ENCODE data around the gene IGF2R. TPM values are rescaled to one million over a fixed set of nuclear protein-coding genes. Genes with fewer than 3 reads are reported as not detected.

The IGF2R gene
- total and polyA plus RNA-seq, 2 donors from 2014 or later: 23.7 to 88.6 TPM

- Histone ChIP-seq H3K9me3 (ENCODE audit: control insufficient read depth in 2 of 3, insufficient read depth in 1 of 3, low read length in 3 of 3) (no peaks in the 10 kb centered on the region), H3K36me3 (ENCODE audit: control insufficient read depth in 2 of 3, insufficient read depth in 3 of 3, low read length in 3 of 3) (peaks cover 0 to 75% (median 59%) of the 10 kb centered on the region in 3 donors), H3K4me3 (ENCODE audit: low read length in 3 of 3) (no peak overlapping the region), H3K9ac (ENCODE audit: low read length in 3 of 3) (no peak overlapping the region), H3K4me1 (ENCODE audit: control insufficient read depth in 2 of 3, insufficient read depth in 2 of 3, low read depth in 1 of 3, low read length in 3 of 3) (no peaks in the 10 kb centered on the region), H3K27me3 (ENCODE audit: control insufficient read depth, insufficient read depth, low read length) (no peaks in the 10 kb centered on the region), H3K27ac (ENCODE audit: low read depth in 2 of 2, low read length in 2 of 2) (no peak overlapping the region)
- no peak for FAIRE-seq
- TF ChIP-seq, protein P1, sequence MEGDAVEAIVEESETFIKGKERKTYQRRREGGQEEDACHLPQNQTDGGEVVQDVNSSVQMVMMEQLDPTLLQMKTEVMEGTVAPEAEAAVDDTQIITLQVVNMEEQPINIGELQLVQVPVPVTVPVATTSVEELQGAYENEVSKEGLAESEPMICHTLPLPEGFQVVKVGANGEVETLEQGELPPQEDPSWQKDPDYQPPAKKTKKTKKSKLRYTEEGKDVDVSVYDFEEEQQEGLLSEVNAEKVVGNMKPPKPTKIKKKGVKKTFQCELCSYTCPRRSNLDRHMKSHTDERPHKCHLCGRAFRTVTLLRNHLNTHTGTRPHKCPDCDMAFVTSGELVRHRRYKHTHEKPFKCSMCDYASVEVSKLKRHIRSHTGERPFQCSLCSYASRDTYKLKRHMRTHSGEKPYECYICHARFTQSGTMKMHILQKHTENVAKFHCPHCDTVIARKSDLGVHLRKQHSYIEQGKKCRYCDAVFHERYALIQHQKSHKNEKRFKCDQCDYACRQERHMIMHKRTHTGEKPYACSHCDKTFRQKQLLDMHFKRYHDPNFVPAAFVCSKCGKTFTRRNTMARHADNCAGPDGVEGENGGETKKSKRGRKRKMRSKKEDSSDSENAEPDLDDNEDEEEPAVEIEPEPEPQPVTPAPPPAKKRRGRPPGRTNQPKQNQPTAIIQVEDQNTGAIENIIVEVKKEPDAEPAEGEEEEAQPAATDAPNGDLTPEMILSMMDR (IDR thresholded peaks at IDR 0.05; ENCODE audit: borderline replicate concordance, extremely low read depth, insufficient read depth): no peak
- no peak for DNase-seq
- intact Hi-C loops (cut with DNase I): no loop called here
These were observed 96.3 kb downstream of the IGF2R start for GRCh38 chr6:160065200-160065599.

DNA sequence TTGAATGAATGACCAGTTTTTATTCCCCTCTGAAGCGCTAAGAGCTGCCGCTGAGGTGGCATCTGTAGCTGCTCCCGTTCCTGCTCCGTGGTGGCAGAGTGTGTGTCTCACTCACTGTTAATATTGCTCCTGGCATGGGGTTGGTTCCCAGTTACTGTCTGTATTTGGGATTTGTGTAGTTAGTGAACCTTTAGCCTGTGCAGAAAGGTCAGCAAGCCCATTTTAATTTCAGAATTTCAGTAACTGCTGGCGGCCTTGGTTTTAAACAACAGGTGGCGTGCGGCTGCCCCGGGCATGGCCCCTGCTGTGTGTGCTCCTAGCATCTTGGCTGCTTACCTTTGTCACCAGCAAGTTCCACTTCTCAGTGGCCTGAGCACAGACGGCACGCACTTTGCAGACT, 98.7 kb downstream of the IGF2R start:
- Histone ChIP-seq H3K36me3 (ENCODE audit: control insufficient read depth in 2 of 3, insufficient read depth in 3 of 3, low read length in 3 of 3) (peaks cover 2 to 72% (median 57%) of the 10 kb centered on the region in 3 donors), H3K4me3 (ENCODE audit: low read length in 3 of 3) (no peak overlapping the region), H3K27ac (ENCODE audit: low read depth in 2 of 2, low read length in 2 of 2) (no peak overlapping the region), H3K9ac (ENCODE audit: low read length in 3 of 3) (no peak overlapping the region), H3K9me3 (ENCODE audit: control insufficient read depth in 2 of 3, insufficient read depth in 1 of 3, low read length in 3 of 3) (no peaks in the 10 kb centered on the region), H3K4me1 (ENCODE audit: control insufficient read depth in 2 of 3, insufficient read depth in 2 of 3, low read depth in 1 of 3, low read length in 3 of 3) (no peaks in the 10 kb centered on the region), H3K27me3 (ENCODE audit: control insufficient read depth, insufficient read depth, low read length) (no peaks in the 10 kb centered on the region)
- DNase-seq (no peak), FAIRE-seq (no peak)
- TF ChIP-seq, protein P1 (IDR thresholded peaks at IDR 0.05; ENCODE audit: borderline replicate concordance, extremely low read depth, insufficient read depth): no peak
- intact Hi-C loops (cut with DNase I): no loop called here

DNA sequence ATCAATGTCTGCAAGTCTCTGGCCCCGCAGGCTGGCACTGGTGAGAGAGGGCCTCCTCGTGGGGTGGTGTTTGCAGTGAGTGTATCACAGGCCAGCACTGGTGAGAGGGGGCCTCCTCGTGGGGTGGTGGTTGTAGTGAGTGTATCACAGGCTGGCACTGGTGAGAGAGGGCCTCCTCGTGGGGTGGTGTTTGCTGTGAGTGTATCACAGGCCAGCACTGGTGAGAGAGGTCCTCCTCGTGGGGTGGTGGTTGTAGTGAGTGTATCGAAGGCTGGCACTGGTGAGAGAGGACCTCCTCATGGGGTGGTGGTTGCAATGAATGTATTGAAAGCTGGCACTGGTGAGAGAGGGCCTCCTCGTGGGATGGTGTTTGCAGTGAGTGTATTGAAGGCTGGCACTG, 99.5 kb downstream of the IGF2R start:
- intact Hi-C loops (cut with DNase I): no loop called here
- no peak for FAIRE-seq
- TF ChIP-seq, protein P1 (IDR thresholded peaks at IDR 0.05; ENCODE audit: borderline replicate concordance, extremely low read depth, insufficient read depth): no peak
- Histone ChIP-seq H3K4me3 (ENCODE audit: low read length in 3 of 3) (no peak overlapping the region), H3K36me3 (ENCODE audit: control insufficient read depth in 2 of 3, insufficient read depth in 3 of 3, low read length in 3 of 3) (peaks cover 2 to 71% (median 63%) of the 10 kb centered on the region in 3 donors), H3K9ac (ENCODE audit: low read length in 3 of 3) (no peak overlapping the region), H3K27ac (ENCODE audit: low read depth in 2 of 2, low read length in 2 of 2) (no peak overlapping the region), H3K9me3 (ENCODE audit: control insufficient read depth in 2 of 3, insufficient read depth in 1 of 3, low read length in 3 of 3) (no peaks in the 10 kb centered on the region), H3K27me3 (ENCODE audit: control insufficient read depth, insufficient read depth, low read length) (no peaks in the 10 kb centered on the region), H3K4me1 (ENCODE audit: control insufficient read depth in 2 of 3, insufficient read depth in 2 of 3, low read depth in 1 of 3, low read length in 3 of 3) (no peaks in the 10 kb centered on the region)
- DNase-seq: no peak

- no peak for DNase-seq
- H3K9me3 ChIP-seq (ENCODE audit: control insufficient read depth in 2 of 3, insufficient read depth in 1 of 3, low read length in 3 of 3): no peaks in the 10 kb centered on the region
- no peak overlapping the region for H3K27ac ChIP-seq (ENCODE audit: low read depth in 2 of 2, low read length in 2 of 2)
- H3K36me3 ChIP-seq (ENCODE audit: control insufficient read depth in 2 of 3, insufficient read depth in 3 of 3, low read length in 3 of 3): peaks cover 2 to 71% (median 62%) of the 10 kb centered on the region in 3 donors
- TF ChIP-seq, protein P1 (IDR thresholded peaks at IDR 0.05; ENCODE audit: borderline replicate concordance, extremely low read depth, insufficient read depth): no peak
- intact Hi-C loops (cut with DNase I): no loop called here
- no peaks in the 10 kb centered on the region for H3K27me3 ChIP-seq (ENCODE audit: control insufficient read depth, insufficient read depth, low read length)
- H3K9ac ChIP-seq (ENCODE audit: low read length in 3 of 3): no peak overlapping the region
- H3K4me3 ChIP-seq (ENCODE audit: low read length in 3 of 3): no peak overlapping the region
- no peaks in the 10 kb centered on the region for H3K4me1 ChIP-seq (ENCODE audit: control insufficient read depth in 2 of 3, insufficient read depth in 2 of 3, low read depth in 1 of 3, low read length in 3 of 3)
- no peak for FAIRE-seq
These were observed 100.2 kb downstream of the IGF2R start for GRCh38 chr6:160069050-160069454.

All from kidney (tissue), 14 donors.